ENCODE measurements around the gene PDCD1LG2. TPM values are rescaled to one million over a fixed set of nuclear protein-coding genes. Genes with fewer than 3 reads are reported as not detected.

The PDCD1LG2 gene
- polyA plus RNA-seq, 1 experiment, result 49.8 TPM

GRCh38 chr9:5481322-5482040 is 28.9 kb upstream of the PDCD1LG2 start:
- Histone ChIP-seq H3K4me3 (ENCODE audit: low read depth, low read length) (no peak overlapping the region), H3K36me3 (ENCODE audit: control insufficient read depth, insufficient read depth, low read length) (no peaks in the 10 kb centered on the region), H3K27me3 (ENCODE audit: control insufficient read depth, insufficient read depth, low read length) (no peaks in the 10 kb centered on the region)
- ChIA-PET CTCF (no interaction called here), POLR2A (no interaction called here)
- DNase-seq (ENCODE audit: low read depth), result no peak
- TF ChIP-seq, protein P1, sequence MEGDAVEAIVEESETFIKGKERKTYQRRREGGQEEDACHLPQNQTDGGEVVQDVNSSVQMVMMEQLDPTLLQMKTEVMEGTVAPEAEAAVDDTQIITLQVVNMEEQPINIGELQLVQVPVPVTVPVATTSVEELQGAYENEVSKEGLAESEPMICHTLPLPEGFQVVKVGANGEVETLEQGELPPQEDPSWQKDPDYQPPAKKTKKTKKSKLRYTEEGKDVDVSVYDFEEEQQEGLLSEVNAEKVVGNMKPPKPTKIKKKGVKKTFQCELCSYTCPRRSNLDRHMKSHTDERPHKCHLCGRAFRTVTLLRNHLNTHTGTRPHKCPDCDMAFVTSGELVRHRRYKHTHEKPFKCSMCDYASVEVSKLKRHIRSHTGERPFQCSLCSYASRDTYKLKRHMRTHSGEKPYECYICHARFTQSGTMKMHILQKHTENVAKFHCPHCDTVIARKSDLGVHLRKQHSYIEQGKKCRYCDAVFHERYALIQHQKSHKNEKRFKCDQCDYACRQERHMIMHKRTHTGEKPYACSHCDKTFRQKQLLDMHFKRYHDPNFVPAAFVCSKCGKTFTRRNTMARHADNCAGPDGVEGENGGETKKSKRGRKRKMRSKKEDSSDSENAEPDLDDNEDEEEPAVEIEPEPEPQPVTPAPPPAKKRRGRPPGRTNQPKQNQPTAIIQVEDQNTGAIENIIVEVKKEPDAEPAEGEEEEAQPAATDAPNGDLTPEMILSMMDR (IDR thresholded peaks at IDR 0.05; ENCODE audit: insufficient read depth, low read depth, low read length), result 0 out of 2 replicates have a peak, but pooled peaks have one; percentile 19

DNA sequence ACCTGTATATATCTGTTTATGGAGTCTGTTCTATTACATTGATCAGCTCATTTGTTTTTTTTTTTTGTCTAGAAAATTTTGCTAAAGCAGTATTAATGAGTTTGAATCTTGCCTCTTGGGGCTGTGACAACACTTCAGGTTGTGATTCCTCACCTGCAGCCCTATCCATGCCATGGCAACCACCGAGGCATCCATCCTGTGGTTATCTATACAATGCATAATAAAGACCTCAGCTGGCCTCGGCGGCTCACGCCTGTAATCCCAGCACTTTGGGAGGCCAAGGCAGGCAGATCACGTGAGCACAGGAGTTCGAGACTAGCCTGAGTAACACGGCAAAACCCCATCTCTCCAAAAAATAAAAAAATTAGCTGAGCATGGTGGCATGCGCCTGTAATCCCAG is 28.1 kb upstream of the PDCD1LG2 start:
- POLR2A ChIA-PET, result no interaction called here
- H3K36me3 ChIP-seq (ENCODE audit: control insufficient read depth, insufficient read depth, low read length), result no peaks in the 10 kb centered on the region
- no peak for DNase-seq (ENCODE audit: low read depth)
- TF ChIP-seq, protein P1 (IDR thresholded peaks at IDR 0.05; ENCODE audit: insufficient read depth, low read depth, low read length), result no peak
- no peaks in the 10 kb centered on the region for H3K27me3 ChIP-seq (ENCODE audit: control insufficient read depth, insufficient read depth, low read length)
- H3K4me3 ChIP-seq (ENCODE audit: low read depth, low read length), result no peak overlapping the region
- CTCF ChIA-PET, result no interaction called here

DNA sequence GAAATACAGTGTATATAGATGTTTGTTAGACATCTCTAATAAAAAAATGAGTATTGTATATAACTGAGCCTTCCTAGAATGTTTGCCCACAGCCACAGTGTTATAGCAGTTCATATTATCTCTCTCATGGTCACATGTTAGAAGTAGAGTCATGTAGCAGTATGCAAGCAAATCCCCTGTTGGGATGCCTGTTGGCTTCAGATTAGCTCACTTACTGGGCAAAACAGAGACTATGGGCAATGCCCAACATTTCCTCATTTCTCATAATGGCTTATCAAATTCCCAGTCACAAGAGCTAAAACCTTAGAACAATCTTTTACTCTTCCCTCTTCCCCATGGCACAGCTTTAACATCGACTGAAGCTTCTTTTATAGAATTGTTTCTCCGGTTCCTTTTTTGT is 27.0 kb upstream of the PDCD1LG2 start:
- ChIA-PET POLR2A (no interaction called here), CTCF (interaction anchor here (1.0 kb wide), 1 partner anchor 100 kb away, joined by 3 read pairs; no protein-coding TSS in a partner anchor)
- Histone ChIP-seq H3K4me3 (ENCODE audit: low read depth, low read length) (no peak overlapping the region), H3K27me3 (ENCODE audit: control insufficient read depth, insufficient read depth, low read length) (no peaks in the 10 kb centered on the region), H3K36me3 (ENCODE audit: control insufficient read depth, insufficient read depth, low read length) (no peaks in the 10 kb centered on the region)
- DNase-seq (ENCODE audit: low read depth), result no peak
- TF ChIP-seq, protein P1 (IDR thresholded peaks at IDR 0.05; ENCODE audit: insufficient read depth, low read depth, low read length), result no peak

DNA sequence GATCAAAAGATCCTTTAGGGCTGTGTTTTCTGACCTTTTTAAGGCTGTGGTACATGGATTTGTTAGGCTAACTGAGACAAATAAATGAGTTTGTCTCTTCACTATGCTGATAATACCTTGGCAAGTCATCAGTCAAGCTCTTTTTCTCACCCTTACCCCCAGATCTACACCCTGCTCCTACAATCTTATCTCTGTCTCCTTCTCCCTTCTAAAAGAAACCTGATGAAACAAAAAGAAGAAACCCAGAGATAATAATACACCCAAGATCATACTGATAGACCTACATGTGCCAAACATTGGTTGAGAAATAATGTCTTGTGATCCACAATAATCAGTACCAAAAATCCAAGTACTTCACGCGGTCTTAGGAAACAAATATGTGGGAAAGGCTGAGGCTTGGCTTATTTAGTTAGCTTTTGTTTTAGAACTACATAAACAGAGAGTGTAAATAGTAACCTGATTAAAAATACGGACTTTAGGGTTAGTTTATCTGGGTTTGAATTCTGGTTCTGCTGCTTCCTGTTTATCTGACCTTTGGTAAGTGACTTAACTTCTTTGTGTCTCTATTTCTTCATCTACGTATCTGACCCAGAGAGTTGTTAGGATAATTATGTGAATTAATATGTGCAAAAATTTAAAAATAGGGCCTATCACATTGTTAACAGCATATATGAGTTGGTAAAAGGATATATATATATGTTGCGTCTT is 24.8 kb upstream of the PDCD1LG2 start:
- ChIA-PET CTCF (no interaction called here), POLR2A (no interaction called here)
- Histone ChIP-seq H3K4me3 (ENCODE audit: low read depth, low read length) (no peak overlapping the region), H3K27me3 (ENCODE audit: control insufficient read depth, insufficient read depth, low read length) (no peaks in the 10 kb centered on the region), H3K36me3 (ENCODE audit: control insufficient read depth, insufficient read depth, low read length) (no peaks in the 10 kb centered on the region)
- TF ChIP-seq, protein P1 (IDR thresholded peaks at IDR 0.05; ENCODE audit: insufficient read depth, low read depth, low read length), result no peak
- no peak for DNase-seq (ENCODE audit: low read depth)

DNA sequence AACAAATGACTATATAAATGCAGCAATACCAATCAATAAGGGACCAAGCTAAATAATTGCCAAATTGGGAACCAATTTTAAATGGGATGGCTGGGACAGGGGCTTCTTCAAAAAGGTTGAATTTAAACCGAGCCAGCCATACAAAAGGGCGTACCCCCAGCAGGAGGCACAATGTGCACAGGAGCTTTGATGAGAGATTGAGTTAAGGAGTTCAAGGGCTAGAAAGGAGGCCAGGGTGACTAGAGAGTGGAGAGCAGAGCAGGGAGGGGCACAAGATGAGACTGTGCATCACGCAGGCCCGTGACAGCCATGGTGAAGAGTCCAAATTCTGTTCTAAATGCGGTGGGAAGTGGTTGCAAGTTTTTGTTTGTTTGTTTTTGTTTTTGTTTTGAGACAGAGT is 23.3 kb upstream of the PDCD1LG2 start:
- Histone ChIP-seq H3K27me3 (ENCODE audit: control insufficient read depth, insufficient read depth, low read length) (no peaks in the 10 kb centered on the region), H3K36me3 (ENCODE audit: control insufficient read depth, insufficient read depth, low read length) (no peaks in the 10 kb centered on the region), H3K4me3 (ENCODE audit: low read depth, low read length) (no peak overlapping the region)
- TF ChIP-seq, protein P1 (IDR thresholded peaks at IDR 0.05; ENCODE audit: insufficient read depth, low read depth, low read length), result no peak
- CTCF ChIA-PET, result interaction anchor here (0.7 to 1.0 kb wide), 2 partner anchors 17 to 49 kb away, joined by 3 to 4 read pairs; partner anchors contain the start of gene PLGRKT
- POLR2A ChIA-PET, result no interaction called here
- no peak for DNase-seq (ENCODE audit: low read depth)

Data from BJ (cell line).